Nephron (organoid): ENCODE results near the gene MMP15.

Experiments
- H3K27ac Mint-ChIP-seq, 3 experiments: 2 replicates each; pipeline ENCODE4 v1.8.0; 2020; ENCODE audit warnings: mixed read lengths in 3 of 3, mild to moderate bottlenecking in 2 of 3, moderate library complexity in 1 of 3
- H3K27me3 Mint-ChIP-seq: 2 replicates; pipeline ENCODE4 v1.8.0; 2021; ENCODE audit warnings: low read depth, mild to moderate bottlenecking, moderate library complexity, mixed read lengths
- H3K36me3 Mint-ChIP-seq: 2 replicates; pipeline ENCODE4 v1.8.0; 2020; ENCODE audit warnings: low read depth, mixed read lengths
- H3K4me1 Mint-ChIP-seq: 2 replicates; pipeline ENCODE4 v1.8.0; 2020; ENCODE audit warnings: mixed read lengths
- H3K4me3 Mint-ChIP-seq, 3 experiments: 2 replicates each; pipeline ENCODE4 v1.8.0; 2020; ENCODE audit warnings: mild to moderate bottlenecking in 3 of 3, mixed read lengths in 3 of 3, moderate library complexity in 2 of 3
- H3K9me3 Mint-ChIP-seq: 2 replicates; pipeline ENCODE4 v1.8.0; 2020; ENCODE audit warnings: mixed read lengths
- TF ChIP-seq, protein P1 (sequence below), 3 experiments: fragments of 200-600 bp; sonication (generic); IDR thresholded peaks; one replicate each; pipeline ENCODE4 v1.5.0; 2021; ENCODE audit warnings: antibody characterized with exemption in 3 of 3; ENCODE audit not compliant: unreplicated experiment in 3 of 3

Gene MMP15

GRCh38 chr16:57988929-57989328 lies 36.6 kb upstream of the MMP15 start:
- Mint-ChIP-seq H3K4me3 (no peak overlapping the region), H3K9me3 (no peaks in the 10 kb centered on the region), H3K4me1 (no peaks in the 10 kb centered on the region), H3K27ac (no peak overlapping the region), H3K36me3 (no peaks in the 10 kb centered on the region), H3K27me3 (peaks cover 46% of the 10 kb centered on the region)
- TF ChIP-seq, protein P1, sequence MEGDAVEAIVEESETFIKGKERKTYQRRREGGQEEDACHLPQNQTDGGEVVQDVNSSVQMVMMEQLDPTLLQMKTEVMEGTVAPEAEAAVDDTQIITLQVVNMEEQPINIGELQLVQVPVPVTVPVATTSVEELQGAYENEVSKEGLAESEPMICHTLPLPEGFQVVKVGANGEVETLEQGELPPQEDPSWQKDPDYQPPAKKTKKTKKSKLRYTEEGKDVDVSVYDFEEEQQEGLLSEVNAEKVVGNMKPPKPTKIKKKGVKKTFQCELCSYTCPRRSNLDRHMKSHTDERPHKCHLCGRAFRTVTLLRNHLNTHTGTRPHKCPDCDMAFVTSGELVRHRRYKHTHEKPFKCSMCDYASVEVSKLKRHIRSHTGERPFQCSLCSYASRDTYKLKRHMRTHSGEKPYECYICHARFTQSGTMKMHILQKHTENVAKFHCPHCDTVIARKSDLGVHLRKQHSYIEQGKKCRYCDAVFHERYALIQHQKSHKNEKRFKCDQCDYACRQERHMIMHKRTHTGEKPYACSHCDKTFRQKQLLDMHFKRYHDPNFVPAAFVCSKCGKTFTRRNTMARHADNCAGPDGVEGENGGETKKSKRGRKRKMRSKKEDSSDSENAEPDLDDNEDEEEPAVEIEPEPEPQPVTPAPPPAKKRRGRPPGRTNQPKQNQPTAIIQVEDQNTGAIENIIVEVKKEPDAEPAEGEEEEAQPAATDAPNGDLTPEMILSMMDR (IDR thresholded peaks at IDR 0.05; ENCODE audit: unreplicated experiment in 3 of 3): no peak

DNA sequence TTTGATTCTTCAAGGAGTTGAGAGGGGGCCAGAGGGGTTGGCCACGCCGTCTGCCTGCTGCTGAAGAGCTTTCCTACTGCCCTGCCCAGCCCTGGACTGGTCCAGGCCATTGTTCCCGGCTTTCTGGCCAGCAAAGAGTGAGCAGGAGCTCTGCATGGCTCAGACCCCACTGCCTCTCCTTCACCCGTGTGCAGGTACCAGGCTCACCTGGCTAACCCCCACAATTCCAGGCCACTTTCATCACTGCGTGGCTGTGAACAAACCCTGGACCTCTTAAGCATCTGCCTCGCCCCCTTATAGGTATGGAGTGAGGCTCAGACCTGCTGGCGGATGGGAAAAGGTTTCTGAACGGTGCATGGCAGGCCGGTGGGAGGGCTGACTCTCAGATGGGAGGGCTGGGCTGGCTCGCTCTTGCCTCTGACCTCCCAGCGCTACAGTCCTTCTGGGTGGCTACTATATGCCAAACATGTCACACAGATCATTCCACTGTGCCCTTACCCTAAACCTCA lies 33.9 kb upstream of the MMP15 start:
- H3K9me3 Mint-ChIP-seq: no peaks in the 10 kb centered on the region
- no peak overlapping the region for H3K4me3 Mint-ChIP-seq
- peaks cover 21% of the 10 kb centered on the region for H3K27me3 Mint-ChIP-seq
- H3K4me1 Mint-ChIP-seq: no peaks in the 10 kb centered on the region
- TF ChIP-seq, protein P1 (IDR thresholded peaks at IDR 0.05; ENCODE audit: unreplicated experiment in 3 of 3): no peak
- H3K27ac Mint-ChIP-seq: no peak overlapping the region
- H3K36me3 Mint-ChIP-seq: peaks cover 8% of the 10 kb centered on the region

GRCh38 chr16:57992084-57992483 lies 33.5 kb upstream of the MMP15 start:
- H3K36me3 Mint-ChIP-seq: peaks cover 10% of the 10 kb centered on the region
- H3K27me3 Mint-ChIP-seq: peaks cover 16% of the 10 kb centered on the region
- H3K4me3 Mint-ChIP-seq: no peak overlapping the region
- H3K9me3 Mint-ChIP-seq: no peaks in the 10 kb centered on the region
- TF ChIP-seq, protein P1 (IDR thresholded peaks at IDR 0.05; ENCODE audit: unreplicated experiment in 3 of 3): no peak
- H3K4me1 Mint-ChIP-seq: no peaks in the 10 kb centered on the region
- H3K27ac Mint-ChIP-seq: no peak overlapping the region

DNA sequence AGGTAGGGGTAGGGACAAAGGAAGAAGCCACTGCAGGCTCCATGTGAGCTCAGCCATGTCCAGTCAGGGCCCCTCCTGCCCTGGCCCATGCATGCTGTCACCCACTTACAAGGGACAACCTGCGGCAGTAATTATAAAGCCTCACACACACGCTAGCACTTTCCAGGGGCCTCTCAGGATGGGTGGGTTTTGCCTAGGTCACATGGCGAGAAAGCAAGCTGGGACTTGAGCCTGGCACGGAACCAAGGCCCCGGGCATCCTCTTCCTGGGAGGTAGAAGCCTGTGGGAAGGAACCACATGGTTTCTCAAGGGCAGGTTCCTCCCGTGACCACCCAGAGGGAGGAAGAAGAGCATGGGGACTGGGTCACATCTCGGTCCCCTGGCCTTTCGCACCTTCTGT lies 32.1 kb upstream of the MMP15 start:
- Mint-ChIP-seq H3K27me3 (peaks cover 3% of the 10 kb centered on the region), H3K4me3 (no peak overlapping the region), H3K4me1 (peaks cover 5% of the 10 kb centered on the region), H3K36me3 (peaks cover 18% of the 10 kb centered on the region), H3K9me3 (no peaks in the 10 kb centered on the region), H3K27ac (no peak overlapping the region)
- TF ChIP-seq, protein P1 (IDR thresholded peaks at IDR 0.05; ENCODE audit: unreplicated experiment in 3 of 3): no peak

- no peaks in the 10 kb centered on the region for H3K9me3 Mint-ChIP-seq
- peaks cover 18% of the 10 kb centered on the region for H3K36me3 Mint-ChIP-seq
These were observed 31.7 kb upstream of the MMP15 start for GRCh38 chr16:57993897-57994296.

GRCh38 chr16:57994361-57994760 lies 31.2 kb upstream of the MMP15 start:
- Mint-ChIP-seq H3K9me3 (no peaks in the 10 kb centered on the region), H3K36me3 (peaks cover 18% of the 10 kb centered on the region), H3K27me3 (peaks cover 3% of the 10 kb centered on the region), H3K27ac (no peak overlapping the region), H3K4me3 (no peak overlapping the region), H3K4me1 (peaks cover 11% of the 10 kb centered on the region)
- TF ChIP-seq, protein P1 (IDR thresholded peaks at IDR 0.05; ENCODE audit: unreplicated experiment in 3 of 3): no peak

More at GRCh38 chr16:57993897-57994296, 31.7 kb upstream of the MMP15 start:
- Mint-ChIP-seq H3K27ac (no peak overlapping the region), H3K4me3 (no peak overlapping the region), H3K4me1 (peaks cover 6% of the 10 kb centered on the region), H3K27me3 (peaks cover 3% of the 10 kb centered on the region)
- TF ChIP-seq, protein P1 (IDR thresholded peaks at IDR 0.05; ENCODE audit: unreplicated experiment in 3 of 3): no peak
